Endothelial cell of umbilical vein (primary cell): ENCODE data around the gene WDR43. TPM values are rescaled to one million over a fixed set of nuclear protein-coding genes. Genes with fewer than 3 reads are reported as not detected.
A peak's percentile ranks its signal among the peaks of the same experiment; 100 is the strongest.

Experiments
- BruUV-seq: library from RNA; stranded (reverse); fragments of 400-500 nt; replicated peaks from 2 replicates; lab custom pipeline; 2021; lab: Mats Ljungman, UMichigan
- CTCF ChIA-PET: fragments of 300-600, 350-600 bp; sonication (Branson Sonifier 250); formaldehyde crosslinking; loops from one replicate; lab custom pipeline; 2021; ENCODE audit warnings: antibody characterized with exemption, inconsistent platforms; lab: Charles Lee
- POLR2A ChIA-PET: fragments of 300-600, 350-600 bp; sonication (Branson Sonifier 250); formaldehyde crosslinking; loops from one replicate; lab custom pipeline; 2021; ENCODE audit warnings: antibody characterized with exemption, inconsistent platforms; lab: Charles Lee
- DNase-seq: peaks from one replicate; pipeline ENCODE4 v3.0.0-alpha.2; 2011; ENCODE audit warnings: low read depth, low spot score
- FAIRE-seq: peaks from 2 replicates; lab custom pipeline; 2011; peaks lifted over from hg19 to GRCh38; lab: Jason Lieb, UNC
- H2AFZ ChIP-seq: 2 replicates; pipeline ENCODE4 v1.6.0; 2012; ENCODE audit warnings: low read depth, low read length, control low read depth, inconsistent platforms
- H3K27ac ChIP-seq: 2 replicates; pipeline ENCODE4 v1.5.1; 2011; ENCODE audit warnings: low read depth, mild to moderate bottlenecking, control low read depth, low read length, moderate library complexity; ENCODE audit not compliant: insufficient read depth
- H3K27me3 ChIP-seq, 2 experiments: 2 replicates each; pipeline versions ENCODE4 v1.6.0 to v1.6.1; 2011; ENCODE audit warnings: low read length in 2 of 2, mixed read lengths in 1 of 2; ENCODE audit not compliant: control insufficient read depth in 2 of 2, insufficient read depth in 2 of 2
- H3K36me3 ChIP-seq, 2 experiments: 2 replicates in 1 of 2; 3 replicates in 1 of 2; pipeline ENCODE4 v1.5.1; 2011; ENCODE audit warnings: low read length in 2 of 2, mild to moderate bottlenecking in 1 of 2, moderate library complexity in 1 of 2; ENCODE audit not compliant: control insufficient read depth in 2 of 2, insufficient read depth in 2 of 2; ENCODE audit errors: extremely low read depth in 1 of 2
- H3K4me1 ChIP-seq: 3 replicates; pipeline ENCODE4 v1.5.1; 2011; ENCODE audit warnings: mild to moderate bottlenecking, low read length; ENCODE audit not compliant: control insufficient read depth, insufficient read depth; ENCODE audit errors: extremely low read depth
- H3K4me2 ChIP-seq: 2 replicates; pipeline ENCODE4 v1.6.1; 2011; ENCODE audit warnings: low read length, control low read depth, mixed read lengths; ENCODE audit not compliant: insufficient read depth
- H3K4me3 ChIP-seq, 3 experiments: fragments of 200-600 bp in 1 of 3; sonication (generic), shearing (Covaris generic) in 1 of 3; replicated peaks in 1 of 3; 2 replicates each; pipeline ENCODE4 v1.5.1; 2011 to 2016; ENCODE audit warnings: control low read depth in 3 of 3, low read length in 3 of 3, mild to moderate bottlenecking in 2 of 3, inconsistent platforms in 1 of 3, low read depth in 1 of 3, moderate library complexity in 1 of 3; ENCODE audit not compliant: insufficient read depth in 1 of 3
- H3K79me2 ChIP-seq: 2 replicates; pipeline ENCODE4 v1.6.0; 2012; ENCODE audit warnings: low read length, inconsistent platforms; ENCODE audit not compliant: control insufficient read depth, insufficient read depth
- H3K9ac ChIP-seq: replicated peaks from 2 replicates; pipeline ENCODE3; 2011; ENCODE audit warnings: low read length, control low read depth; ENCODE audit not compliant: insufficient read depth; ENCODE audit errors: extremely low read depth
- H3K9me1 ChIP-seq: replicated peaks from 3 replicates; pipeline ENCODE4 v1.6.0; 2011; ENCODE audit warnings: mild to moderate bottlenecking, low read length; ENCODE audit not compliant: control insufficient read depth, insufficient read depth; ENCODE audit errors: extremely low read depth
- H3K9me3 ChIP-seq: replicated peaks from 2 replicates; pipeline ENCODE4 v1.5.1; 2012; ENCODE audit warnings: low read length, inconsistent platforms; ENCODE audit not compliant: control insufficient read depth, insufficient read depth
- H4K20me1 ChIP-seq: replicated peaks from 2 replicates; pipeline ENCODE3; 2011; ENCODE audit warnings: mild to moderate bottlenecking, low read length; ENCODE audit not compliant: control insufficient read depth, insufficient read depth; ENCODE audit errors: extremely low read depth
- EZH2 ChIP-seq: IDR thresholded peaks from 2 replicates; pipeline ENCODE4 v1.6.1; 2012; ENCODE audit warnings: borderline replicate concordance, low read depth, mild to moderate bottlenecking, moderate library complexity, low read length, inconsistent platforms; ENCODE audit not compliant: severe bottlenecking
- FOS ChIP-seq: IDR thresholded peaks from 2 replicates; pipeline ENCODE4 v1.6.1; 2011; ENCODE audit warnings: mild to moderate bottlenecking, low read length, moderate library complexity, borderline replicate concordance; ENCODE audit not compliant: insufficient read depth
- GATA2 ChIP-seq: IDR thresholded peaks from 2 replicates; pipeline ENCODE4 v1.7.0; 2011; ENCODE audit warnings: low read depth, mild to moderate bottlenecking, moderate library complexity, mixed read lengths, low read length; ENCODE audit not compliant: insufficient read length, insufficient read depth
- JUN ChIP-seq: IDR thresholded peaks from 2 replicates; pipeline ENCODE4 v1.6.1; 2011; ENCODE audit warnings: borderline replicate concordance, low read depth; ENCODE audit not compliant: insufficient read length, insufficient read depth
- MAX ChIP-seq: IDR thresholded peaks from 2 replicates; pipeline ENCODE4 v1.6.1; 2011; ENCODE audit not compliant: insufficient read depth, insufficient read length
- MYC ChIP-seq: IDR thresholded peaks from one replicate; pipeline ENCODE4 v1.6.1; 2011; ENCODE audit warnings: mild to moderate bottlenecking, low read depth, low read length
- POLR2A ChIP-seq: IDR thresholded peaks from 2 replicates; pipeline ENCODE4 v1.6.1; 2012; ENCODE audit warnings: low read depth, mild to moderate bottlenecking, control low read depth, low read length
- POLR2AphosphoS5 ChIP-seq: IDR thresholded peaks from 2 replicates; pipeline ENCODE4 v1.6.1; 2012; ENCODE audit warnings: low read depth, mild to moderate bottlenecking, control low read depth, low read length, moderate library complexity; ENCODE audit not compliant: insufficient read depth
- dilution Hi-C: fragments of 300-500 bp; cut with MboI; formaldehyde crosslinking; loops from one replicate; pipeline ENCODE4 v1.15.0; 2019; ENCODE audit warnings: low sequenced_read_pairs; ENCODE audit not compliant: extremely low pct_ligation_motif_present
- intact Hi-C: fragments of 100-400 bp; cut with micrococcal nuclease; formaldehyde crosslinking; loops from one replicate; pipeline ENCODE4 v1.10.0; 2022
- polyA plus RNA-seq, 4 experiments: library from polyadenylated mRNA; depleted of rRNA in 3 of 4; stranded (reverse) in 3 of 4; unstranded in 1 of 4; fragments of >200 nt; gene quantifications; 2 replicates each; pipeline versions ENCODE4 v1.2.1 to v1.2.3, GENCODE V29; 2011 to 2012; ENCODE audit warnings: missing spikeins in 1 of 4
- total RNA-seq: library from RNA; stranded (reverse); gene quantifications from 2 replicates; pipeline ENCODE4 v1.2.3, GENCODE V29; 2021
- TF ChIP-seq, protein P1 (sequence below), 2 donors: IDR thresholded peaks; 1 replicate in 1 of 2; 2 replicates in 1 of 2; pipeline ENCODE4 v1.5.1; 2011; ENCODE audit warnings: low read length in 2 of 2, mild to moderate bottlenecking in 2 of 2, moderate library complexity in 2 of 2, control low read depth in 1 of 2, inconsistent platforms in 1 of 2, low read depth in 1 of 2; ENCODE audit not compliant: insufficient read depth in 1 of 2; ENCODE audit errors: extremely low read depth in 1 of 2

Gene WDR43
- total and polyA plus RNA-seq, 2 donors (not counting 3 experiments of a cell fraction or from before 2014, with no cell fraction given) = 23.7 to 60.6 TPM

GRCh38 chr2:28855977-28856376 lies 38.5 kb upstream of the WDR43 start:
- no peak for DNase-seq
- no peak for TF ChIP-seq MYC
- POLR2A ChIA-PET = no interaction called here
- dilution Hi-C loops (no loop called here), intact Hi-C loops (no loop called here)
- no peaks in the 10 kb centered on the region for H3K4me1 ChIP-seq
- CTCF ChIA-PET = no interaction called here
- H3K4me2 ChIP-seq = no peak overlapping the region
- BruUV-seq = no TSS peak
- no peak overlapping the region for H2AFZ ChIP-seq
- no peaks in the 10 kb centered on the region for H3K36me3 ChIP-seq
- H3K9ac ChIP-seq = no peak overlapping the region
- H3K4me3 ChIP-seq = no peak overlapping the region
- no peaks in the 10 kb centered on the region for H3K9me3 ChIP-seq
- H3K27me3 ChIP-seq = no peaks in the 10 kb centered on the region
- no peak overlapping the region for H3K27ac ChIP-seq
- H3K79me2 ChIP-seq = no peaks in the 10 kb centered on the region
- no peaks in the 10 kb centered on the region for H4K20me1 ChIP-seq
- FAIRE-seq = no peak
- H3K9me1 ChIP-seq = no peaks in the 10 kb centered on the region

DNA sequence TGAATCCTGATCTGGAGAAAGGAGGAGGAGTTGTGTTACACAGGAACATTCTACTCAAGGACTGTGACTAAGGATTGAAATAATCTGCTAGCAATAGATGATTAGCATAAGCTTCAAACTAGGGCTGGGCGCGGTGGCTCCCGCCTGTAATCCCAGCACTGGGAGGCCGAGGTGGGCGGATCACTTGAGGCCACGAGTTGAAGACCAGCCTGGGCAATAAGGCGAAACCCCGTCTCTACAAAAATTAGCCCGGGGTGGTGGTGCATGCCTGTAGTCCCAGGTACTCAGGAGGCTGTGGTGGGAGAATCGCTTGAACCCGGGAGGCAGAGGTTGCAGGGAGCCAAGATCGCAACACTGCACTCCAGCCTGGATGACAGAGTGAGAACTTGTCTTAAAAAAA lies 25.9 kb upstream of the WDR43 start:
- no peaks in the 10 kb centered on the region for H3K36me3 ChIP-seq
- POLR2A ChIA-PET = no interaction called here
- no peak overlapping the region for H2AFZ ChIP-seq
- H3K4me1 ChIP-seq = peaks cover 12% of the 10 kb centered on the region
- no peaks in the 10 kb centered on the region for H3K9me3 ChIP-seq
- H3K4me3 ChIP-seq = peak overlapping the region in 1 of 3 experiments; percentile 89
- no peaks in the 10 kb centered on the region for H3K9me1 ChIP-seq
- no peak for TF ChIP-seq EZH2
- no peak for TF ChIP-seq POLR2A
- TF ChIP-seq, protein P1, sequence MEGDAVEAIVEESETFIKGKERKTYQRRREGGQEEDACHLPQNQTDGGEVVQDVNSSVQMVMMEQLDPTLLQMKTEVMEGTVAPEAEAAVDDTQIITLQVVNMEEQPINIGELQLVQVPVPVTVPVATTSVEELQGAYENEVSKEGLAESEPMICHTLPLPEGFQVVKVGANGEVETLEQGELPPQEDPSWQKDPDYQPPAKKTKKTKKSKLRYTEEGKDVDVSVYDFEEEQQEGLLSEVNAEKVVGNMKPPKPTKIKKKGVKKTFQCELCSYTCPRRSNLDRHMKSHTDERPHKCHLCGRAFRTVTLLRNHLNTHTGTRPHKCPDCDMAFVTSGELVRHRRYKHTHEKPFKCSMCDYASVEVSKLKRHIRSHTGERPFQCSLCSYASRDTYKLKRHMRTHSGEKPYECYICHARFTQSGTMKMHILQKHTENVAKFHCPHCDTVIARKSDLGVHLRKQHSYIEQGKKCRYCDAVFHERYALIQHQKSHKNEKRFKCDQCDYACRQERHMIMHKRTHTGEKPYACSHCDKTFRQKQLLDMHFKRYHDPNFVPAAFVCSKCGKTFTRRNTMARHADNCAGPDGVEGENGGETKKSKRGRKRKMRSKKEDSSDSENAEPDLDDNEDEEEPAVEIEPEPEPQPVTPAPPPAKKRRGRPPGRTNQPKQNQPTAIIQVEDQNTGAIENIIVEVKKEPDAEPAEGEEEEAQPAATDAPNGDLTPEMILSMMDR (IDR thresholded peaks at IDR 0.05; ENCODE audit: extremely low read depth in 1 of 2, insufficient read depth in 1 of 2, low read depth in 1 of 2, low read length in 2 of 2) = no peak
- no peak for TF ChIP-seq FOS
- TF ChIP-seq POLR2AphosphoS5 = no peak
- no peak for TF ChIP-seq MAX
- no peak for TF ChIP-seq MYC
- no peak for TF ChIP-seq JUN
- TF ChIP-seq GATA2 = no peak
- DNase-seq (no peak), FAIRE-seq (no peak)
- H4K20me1 ChIP-seq = no peaks in the 10 kb centered on the region
- H3K27ac ChIP-seq = no peak overlapping the region
- H3K9ac ChIP-seq = no peak overlapping the region
- dilution Hi-C loops = no loop called here
- intact Hi-C loops = no loop called here
- BruUV-seq = no TSS peak
- CTCF ChIA-PET = interaction anchor here (0.9 kb wide), 1 partner anchor 26 kb away, joined by 4 read pairs; the partner anchor contains the start of gene WDR43
- peaks cover 41% of the 10 kb centered on the region for H3K79me2 ChIP-seq
- H3K27me3 ChIP-seq = no peaks in the 10 kb centered on the region
- H3K4me2 ChIP-seq = peak overlapping the region; percentile 96
